ENCODE data around the gene GLI3.

Gene GLI3

GRCh38 chr7:42012313-42012712, 224.7 kb downstream of the GLI3 start:
- H3F3A ChIP-seq (ENCODE audit: insufficient read depth, low read length), result no peaks in the 10 kb centered on the region
- no peak overlapping the region for H3K4me2 ChIP-seq (ENCODE audit: low read depth, low read length)
- TF ChIP-seq EZH2phosphoT487 (IDR thresholded peaks at IDR 0.05; ENCODE audit: low read length) (no peak), EZH2 (optimal IDR thresholded peaks at IDR 0.05; ENCODE audit: low read depth, low read length) (no peak), CTCF (IDR thresholded peaks at IDR 0.05; ENCODE audit: low read length) (no peak)
- H3K36me3 ChIP-seq (replicated peaks; ENCODE audit: insufficient read depth, low read length), result no peaks in the 10 kb centered on the region
- no peaks in the 10 kb centered on the region for H3K9me3 ChIP-seq (replicated peaks; ENCODE audit: insufficient read depth, low read length)
- H4K20me1 ChIP-seq (ENCODE audit: insufficient read depth, low read length), result no peaks in the 10 kb centered on the region
- no peaks in the 10 kb centered on the region for H3K27me3 ChIP-seq (replicated peaks; ENCODE audit: insufficient read depth, low read length)
- no peak overlapping the region for H3K9ac ChIP-seq (ENCODE audit: low read length)
- H3K27ac ChIP-seq (ENCODE audit: low read length), result no peak overlapping the region
- no peak for DNase-seq
- peaks cover 6% of the 10 kb centered on the region for H3K4me1 ChIP-seq (ENCODE audit: low read length)
- no peaks in the 10 kb centered on the region for H3K9me2 ChIP-seq (replicated peaks; ENCODE audit: insufficient read depth, low read length)
- H2AFZ ChIP-seq (ENCODE audit: low read length), result no peak overlapping the region
- no peaks in the 10 kb centered on the region for H3K79me2 ChIP-seq (ENCODE audit: low read length)
- no peak overlapping the region for H3K4me3 ChIP-seq (ENCODE audit: low read length)

GRCh38 chr7:42011846-42012245, 225.2 kb downstream of the GLI3 start:
- Histone ChIP-seq H3K4me3 (ENCODE audit: low read length) (no peak overlapping the region), H3K4me2 (ENCODE audit: low read depth, low read length) (no peak overlapping the region), H3K27me3 (replicated peaks; ENCODE audit: insufficient read depth, low read length) (no peaks in the 10 kb centered on the region), H3K27ac (ENCODE audit: low read length) (no peak overlapping the region), H3K9ac (ENCODE audit: low read length) (no peak overlapping the region), H3K4me1 (ENCODE audit: low read length) (peaks cover 2% of the 10 kb centered on the region), H3K79me2 (ENCODE audit: low read length) (no peaks in the 10 kb centered on the region), H3K9me2 (replicated peaks; ENCODE audit: insufficient read depth, low read length) (no peaks in the 10 kb centered on the region), H3K9me3 (replicated peaks; ENCODE audit: insufficient read depth, low read length) (no peaks in the 10 kb centered on the region), H4K20me1 (ENCODE audit: insufficient read depth, low read length) (no peaks in the 10 kb centered on the region), H2AFZ (ENCODE audit: low read length) (no peak overlapping the region), H3K36me3 (replicated peaks; ENCODE audit: insufficient read depth, low read length) (no peaks in the 10 kb centered on the region), H3F3A (ENCODE audit: insufficient read depth, low read length) (no peaks in the 10 kb centered on the region)
- DNase-seq, result no peak
- TF ChIP-seq EZH2phosphoT487 (IDR thresholded peaks at IDR 0.05; ENCODE audit: low read length), result no peak
- TF ChIP-seq EZH2 (optimal IDR thresholded peaks at IDR 0.05; ENCODE audit: low read depth, low read length), result no peak
- no peak for TF ChIP-seq CTCF (IDR thresholded peaks at IDR 0.05; ENCODE audit: low read length)

- Histone ChIP-seq H3K9me3 (replicated peaks; ENCODE audit: insufficient read depth, low read length) (no peaks in the 10 kb centered on the region), H3F3A (ENCODE audit: insufficient read depth, low read length) (no peaks in the 10 kb centered on the region), H3K36me3 (replicated peaks; ENCODE audit: insufficient read depth, low read length) (no peaks in the 10 kb centered on the region), H3K9ac (ENCODE audit: low read length) (no peak overlapping the region), H4K20me1 (ENCODE audit: insufficient read depth, low read length) (no peaks in the 10 kb centered on the region), H3K79me2 (ENCODE audit: low read length) (no peaks in the 10 kb centered on the region), H3K4me2 (ENCODE audit: low read depth, low read length) (no peak overlapping the region), H3K27me3 (replicated peaks; ENCODE audit: insufficient read depth, low read length) (no peaks in the 10 kb centered on the region), H2AFZ (ENCODE audit: low read length) (no peak overlapping the region), H3K4me3 (ENCODE audit: low read length) (no peak overlapping the region), H3K9me2 (replicated peaks; ENCODE audit: insufficient read depth, low read length) (no peaks in the 10 kb centered on the region), H3K4me1 (ENCODE audit: low read length) (no peaks in the 10 kb centered on the region), H3K27ac (ENCODE audit: low read length) (no peak overlapping the region)
- no peak for TF ChIP-seq CTCF (IDR thresholded peaks at IDR 0.05; ENCODE audit: low read length)
- no peak for DNase-seq
These were observed 226.3 kb downstream of the GLI3 start for GRCh38 chr7:42010751-42011150.
